Trophoblast cell (in vitro differentiated cells and primary cell): ENCODE data around the gene ZBTB7B.
A peak's percentile ranks its signal among the peaks of the same experiment; 100 is the strongest.

Experiments
- DNase-seq, 2 donors: peaks; one replicate each; pipeline ENCODE4 v3.0.0-alpha.2; 2016
- H2AFZ ChIP-seq: 2 replicates; pipeline ENCODE4 v1.6.1; 2013; ENCODE audit warnings: low read length, moderate library complexity, mild to moderate bottlenecking; ENCODE audit not compliant: insufficient read depth, poor library complexity
- H2AK5ac ChIP-seq: 2 replicates; pipeline ENCODE4 v1.6.1; 2013; ENCODE audit warnings: mild to moderate bottlenecking, low read length
- H2BK120ac ChIP-seq: 2 replicates; pipeline ENCODE4 v1.6.1; 2013; ENCODE audit warnings: low read length, mild to moderate bottlenecking, moderate library complexity; ENCODE audit not compliant: insufficient read depth, poor library complexity
- H2BK12ac ChIP-seq: 2 replicates; pipeline ENCODE4 v1.6.1; 2013; ENCODE audit warnings: mild to moderate bottlenecking, low read length, moderate library complexity
- H2BK5ac ChIP-seq: 2 replicates; pipeline ENCODE4 v1.6.1; 2013; ENCODE audit warnings: low read length, low read depth, moderate library complexity, mild to moderate bottlenecking; ENCODE audit not compliant: poor library complexity
- H3K14ac ChIP-seq: 2 replicates; pipeline ENCODE4 v1.6.1; 2013; ENCODE audit warnings: mild to moderate bottlenecking, low read length
- H3K18ac ChIP-seq: 2 replicates; pipeline ENCODE4 v1.6.1; 2013; ENCODE audit warnings: mild to moderate bottlenecking, low read length
- H3K23ac ChIP-seq: 2 replicates; pipeline ENCODE4 v1.6.1; 2013; ENCODE audit warnings: low read length
- H3K27ac ChIP-seq: 2 replicates; pipeline ENCODE4 v1.5.1; 2013; ENCODE audit warnings: low read depth, mild to moderate bottlenecking, inconsistent platforms, low read length, moderate library complexity
- H3K27me3 ChIP-seq: 2 replicates; pipeline ENCODE4 v1.6.1; 2013; ENCODE audit warnings: inconsistent platforms, mild to moderate bottlenecking, low read length, moderate library complexity; ENCODE audit not compliant: insufficient read depth
- H3K36me3 ChIP-seq, 2 experiments: 1 replicate in 1 of 2; 2 replicates in 1 of 2; pipeline ENCODE4 v1.6.1; 2013; ENCODE audit warnings: low read length in 2 of 2, mild to moderate bottlenecking in 2 of 2, moderate library complexity in 1 of 2; ENCODE audit not compliant: insufficient read depth in 2 of 2, control insufficient read depth in 1 of 2
- H3K4ac ChIP-seq: 2 replicates; pipeline ENCODE4 v1.6.1; 2013; ENCODE audit warnings: low read depth, mild to moderate bottlenecking, low read length, moderate library complexity
- H3K4me1 ChIP-seq, 2 experiments: 1 replicate in 1 of 2; 2 replicates in 1 of 2; pipeline ENCODE4 v1.6.1; 2013; ENCODE audit warnings: low read length in 2 of 2, mild to moderate bottlenecking in 2 of 2, moderate library complexity in 1 of 2; ENCODE audit not compliant: insufficient read depth in 2 of 2, control insufficient read depth in 1 of 2
- H3K4me2 ChIP-seq: 2 replicates; pipeline ENCODE4 v1.6.1; 2013; ENCODE audit warnings: inconsistent platforms, mild to moderate bottlenecking, low read length, moderate library complexity
- H3K4me3 ChIP-seq: 2 replicates; pipeline ENCODE4 v1.5.1; 2013; ENCODE audit warnings: mild to moderate bottlenecking, low read depth, low read length, inconsistent platforms
- H3K79me1 ChIP-seq: one replicate; pipeline ENCODE4 v1.6.1; 2013; ENCODE audit warnings: low read length
- H3K79me2 ChIP-seq: 2 replicates; pipeline ENCODE4 v1.6.1; 2013; ENCODE audit warnings: low read length, mild to moderate bottlenecking; ENCODE audit not compliant: control insufficient read depth, insufficient read depth, poor library complexity
- H3K9ac ChIP-seq: 2 replicates; pipeline ENCODE4 v1.6.1; 2013; ENCODE audit warnings: mild to moderate bottlenecking, low read length
- H3K9me3 ChIP-seq: 2 replicates; pipeline ENCODE4 v1.6.1; 2013; ENCODE audit warnings: low read depth, mild to moderate bottlenecking, control low read depth, inconsistent platforms, low read length; ENCODE audit not compliant: insufficient read depth
- H4K12ac ChIP-seq: 2 replicates; pipeline ENCODE4 v1.6.1; 2013; ENCODE audit warnings: low read depth, mild to moderate bottlenecking, low read length, moderate library complexity
- H4K8ac ChIP-seq: 2 replicates; pipeline ENCODE4 v1.6.1; 2013; ENCODE audit warnings: low read depth, mild to moderate bottlenecking, low read length, moderate library complexity
- H4K91ac ChIP-seq: one replicate; pipeline ENCODE4 v1.6.1; 2013; ENCODE audit warnings: low read depth, mild to moderate bottlenecking, low read length, moderate library complexity
- WGBS: extraction: QIAGEN DNeasy Blood & Tissue Kit; methylation state at CpG from one replicate; pipeline ENCODE4 v1.1.7; 2013; ENCODE audit warnings: missing lambda C conversion rate; ENCODE audit not compliant: insufficient read length, insufficient coverage; ENCODE audit errors: extremely low coverage; 5-methylcytosine and 5-hydroxymethylcytosine counted together

Gene ZBTB7B

GRCh38 chr1:154969860-154970452 is 32.6 kb upstream of the ZBTB7B start:
- Histone ChIP-seq H3K4me3 (peak overlapping the region; percentile 49), H2BK5ac (peak overlapping the region; percentile 42), H2BK12ac (peak overlapping the region; percentile 37), H3K27ac (peak overlapping the region; percentile 35), H3K4ac (peak overlapping the region; percentile 80), H4K8ac (peak overlapping the region; percentile 73), H3K79me2 (peaks cover 24% of the 10 kb centered on the region), H4K12ac (peak overlapping the region; percentile 33), H3K18ac (peak overlapping the region; percentile 85), H2AK5ac (peak overlapping the region; percentile 33), H3K4me2 (peak overlapping the region; percentile 79), H2AFZ (peak overlapping the region; percentile 8), H3K27me3 (no peaks in the 10 kb centered on the region), H3K36me3 (peaks cover 35 to 38% of the 10 kb centered on the region in 2 experiments), H2BK120ac (peak overlapping the region; percentile 54), H4K91ac (peak overlapping the region; percentile 82), H3K23ac (no peak overlapping the region), H3K79me1 (peaks cover 32% of the 10 kb centered on the region), H3K4me1 (peaks cover 39 to 47% of the 10 kb centered on the region in 2 experiments), H3K9me3 (peaks cover 2% of the 10 kb centered on the region), H3K9ac (peak overlapping the region; percentile 76), H3K14ac (peak overlapping the region; percentile 78)
- WGBS = no CpG with 5 or more reads among the region's 22 CpGs
- DNase-seq = no peak

- Histone ChIP-seq H4K12ac (peak within 1 kb of the TSS; percentile 33), H4K91ac (peak within 1 kb of the TSS; percentile 82), H3K27ac (peak within 1 kb of the TSS; percentile 100), H3K36me3 (peaks cover 28 to 32% of the 10 kb centered on the region in 2 experiments), H3K4me1 (peaks cover 39 to 47% of the 10 kb centered on the region in 2 experiments), H2AK5ac (peak within 1 kb of the TSS; percentile 33), H3K4ac (peak within 1 kb of the TSS; percentile 80), H2BK120ac (peak within 1 kb of the TSS; percentile 54), H3K4me3 (peak within 1 kb of the TSS; percentile 49), H3K18ac (peak within 1 kb of the TSS; percentile 85), H2AFZ (peak within 1 kb of the TSS; percentile 8), H2BK12ac (peak within 1 kb of the TSS; percentile 37), H3K79me2 (peaks cover 28% of the 10 kb centered on the region), H3K14ac (peak within 1 kb of the TSS; percentile 78), H3K9me3 (peaks cover 2% of the 10 kb centered on the region), H3K79me1 (peaks cover 38% of the 10 kb centered on the region), H3K23ac (no peak within 1 kb of the TSS), H3K4me2 (peak within 1 kb of the TSS; percentile 79), H4K8ac (peak within 1 kb of the TSS; percentile 73), H3K9ac (peak within 1 kb of the TSS; percentile 76), H3K27me3 (no peaks in the 10 kb centered on the region), H2BK5ac (peak within 1 kb of the TSS; percentile 83)
- no CpG with 5 or more reads among the region's 15 CpGs for WGBS
- DNase-seq = peak; percentile 60 to 64
Observed at GRCh38 chr1:154970631-154971340, 31.8 kb upstream of the ZBTB7B start, which contains the start of gene SHC1. Gene SHC1, minus strand, starts transcription at chr1:154970747. Its CDS starts 221 bp downstream, at chr1:154970526.

- H3K4me2 ChIP-seq = peak overlapping the region; percentile 56
- DNase-seq = peak; percentile 59 to 66
Observed at GRCh38 chr1:154971341-154971998, 31.1 kb upstream of the ZBTB7B start.

GRCh38 chr1:154972213-154972516 is 30.4 kb upstream of the ZBTB7B start:
- Histone ChIP-seq H4K12ac (no peak overlapping the region), H2AK5ac (peak overlapping the region; percentile 26), H2AFZ (no peak overlapping the region), H3K18ac (peak overlapping the region; percentile 88), H3K4me2 (peak overlapping the region; percentile 71), H3K4me3 (no peak overlapping the region), H3K36me3 (peaks cover 14 to 20% of the 10 kb centered on the region in 2 experiments), H3K27me3 (no peaks in the 10 kb centered on the region), H3K23ac (no peak overlapping the region), H4K91ac (peak overlapping the region; percentile 87), H3K14ac (peak overlapping the region; percentile 89), H2BK120ac (peak overlapping the region; percentile 80), H2BK5ac (peak overlapping the region; percentile 92), H3K79me2 (peaks cover 31% of the 10 kb centered on the region), H3K9ac (no peak overlapping the region), H4K8ac (peak overlapping the region; percentile 58), H3K4me1 (peaks cover 39 to 47% of the 10 kb centered on the region in 2 experiments), H3K27ac (peak overlapping the region; percentile 100), H2BK12ac (peak overlapping the region; percentile 62), H3K9me3 (peaks cover 2% of the 10 kb centered on the region), H3K4ac (peak overlapping the region; percentile 64), H3K79me1 (peaks cover 38% of the 10 kb centered on the region)
- no CpG with 5 or more reads among the region's 3 CpGs for WGBS
- DNase-seq = peak in 1 of 2 donors; percentile 76

More at GRCh38 chr1:154971341-154971998, 31.1 kb upstream of the ZBTB7B start:
- peaks cover 38% of the 10 kb centered on the region for H3K79me1 ChIP-seq
- H2BK120ac ChIP-seq = peak overlapping the region; percentile 24
- H3K4ac ChIP-seq = peak overlapping the region; percentile 46
- peaks cover 2% of the 10 kb centered on the region for H3K9me3 ChIP-seq
- H3K18ac ChIP-seq = peak overlapping the region; percentile 7
- H2BK12ac ChIP-seq = peak overlapping the region; percentile 16
- peak overlapping the region; percentile 7 for H4K12ac ChIP-seq
- no peak overlapping the region for H3K4me3 ChIP-seq
- peak overlapping the region; percentile 14 for H3K14ac ChIP-seq
- H2BK5ac ChIP-seq = peak overlapping the region; percentile 83
- H3K79me2 ChIP-seq = peaks cover 31% of the 10 kb centered on the region
- H3K36me3 ChIP-seq = peaks cover 21 to 26% of the 10 kb centered on the region in 2 experiments
- no peak overlapping the region for H3K23ac ChIP-seq
- H2AK5ac ChIP-seq = peak overlapping the region; percentile 11
- H4K91ac ChIP-seq = peak overlapping the region; percentile 51
- peak overlapping the region; percentile 3 for H4K8ac ChIP-seq
- peak overlapping the region; percentile 2 for H2AFZ ChIP-seq
- H3K27me3 ChIP-seq = no peaks in the 10 kb centered on the region
- WGBS = no CpG with 5 or more reads among the region's 10 CpGs
- H3K27ac ChIP-seq = peak overlapping the region; percentile 100
- H3K9ac ChIP-seq = no peak overlapping the region
- H3K4me1 ChIP-seq = peaks cover 39 to 47% of the 10 kb centered on the region in 2 experiments
